Stimulated activated CD8-positive, alpha-beta memory T cell treated with anti-CD3 and anti-CD28 coated beads, Interleukin-4, amount 100 ng/mL, for 4 hours (primary cell): ENCODE data around the gene CRHR1.

ENCODE experiments used
- DNase-seq, 2 donors: peaks; one replicate each; pipeline ENCODE4 v3.0.0-alpha.2; 2020; ENCODE audit warnings: low read depth in 2 of 2, low spot score in 1 of 2

CRHR1 gene

GRCh38 chr17:45758544-45758943, 25.6 kb upstream of the CRHR1 start:
- no peak for DNase-seq

GRCh38 chr17:45759761-45760160, 24.4 kb upstream of the CRHR1 start:
- DNase-seq, result no peak

GRCh38 chr17:45761957-45762565, 22.1 kb upstream of the CRHR1 start:
- no peak for DNase-seq

GRCh38 chr17:45763182-45763581, 20.9 kb upstream of the CRHR1 start:
- no peak for DNase-seq

GRCh38 chr17:45764479-45764878, 19.6 kb upstream of the CRHR1 start:
- no peak for DNase-seq

- no peak for DNase-seq
These were observed 16.1 kb upstream of the CRHR1 start for GRCh38 chr17:45768000-45768399.

GRCh38 chr17:45770632-45771270, 13.4 kb upstream of the CRHR1 start:
- no peak for DNase-seq

- no peak for DNase-seq
These were observed 12.7 kb upstream of the CRHR1 start for GRCh38 chr17:45771271-45771959.

- no peak for DNase-seq
These were observed 9.0 kb upstream of the CRHR1 start for GRCh38 chr17:45775148-45775547.

- DNase-seq, result no peak
These were observed 8.5 kb upstream of the CRHR1 start for GRCh38 chr17:45775576-45776011.

- no peak for DNase-seq
These were observed 7.2 kb upstream of the CRHR1 start for GRCh38 chr17:45776896-45777295.

GRCh38 chr17:45777388-45777787, 6.7 kb upstream of the CRHR1 start:
- no peak for DNase-seq

- no peak for DNase-seq
These were observed 3.2 kb upstream of the CRHR1 start for GRCh38 chr17:45780921-45781320.

GRCh38 chr17:45782889-45783592, 1.1 kb upstream of the CRHR1 start:
- DNase-seq, result no peak

- no peak for DNase-seq
These were observed 377 bp upstream of the CRHR1 start for GRCh38 chr17:45783593-45784292.

- no peak for DNase-seq
These were observed 790 bp downstream of the CRHR1 start for GRCh38 chr17:45784741-45785479.

GRCh38 chr17:45785480-45786193, 1.5 kb downstream of the CRHR1 start:
- DNase-seq, result no peak

GRCh38 chr17:45786349-45786748, 2.2 kb downstream of the CRHR1 start:
- no peak for DNase-seq

- no peak for DNase-seq
These were observed 2.9 kb downstream of the CRHR1 start for GRCh38 chr17:45787044-45787443.

GRCh38 chr17:45787656-45788055, 3.5 kb downstream of the CRHR1 start:
- DNase-seq, result no peak
